ENCODE data around the gene LHFPL5. TPM values are rescaled to one million over a fixed set of nuclear protein-coding genes. Genes with fewer than 3 reads are reported as not detected.

The LHFPL5 gene
- total and polyA plus RNA-seq, 2 of the 8 experiments (the other 6 are each of a cell fraction or from before 2014, with no cell fraction given), result 0.03 TPM; not detected in 1

DNA sequence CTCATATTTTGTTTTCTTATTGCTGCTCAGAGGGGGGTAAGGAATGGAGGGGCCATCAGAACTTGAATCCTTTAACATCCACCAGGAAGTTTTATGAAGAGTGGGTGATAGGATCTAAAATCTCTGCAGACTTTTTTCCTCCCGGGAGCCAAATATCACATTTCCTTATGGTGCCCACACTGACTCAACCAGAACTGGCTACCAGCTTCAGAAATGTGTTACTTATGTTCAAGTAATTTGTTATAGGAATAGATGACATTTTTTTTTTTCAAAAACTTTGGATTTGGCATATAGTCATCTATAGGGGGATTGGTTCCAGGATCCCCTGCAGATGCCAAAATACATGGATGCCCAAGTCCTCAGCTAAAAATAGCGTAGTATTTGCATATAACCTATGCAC is 18.4 kb downstream of the LHFPL5 start:
- no peak overlapping the region for H4K5ac ChIP-seq (ENCODE audit: insufficient read length, low read depth, low read length)
- no peak overlapping the region for H3K56ac ChIP-seq (replicated peaks; ENCODE audit: insufficient read length, low read depth, low read length)
- no peaks in the 10 kb centered on the region for H3K79me2 ChIP-seq (ENCODE audit: control insufficient read depth in 1 of 2, insufficient read depth in 2 of 2, low read length in 2 of 2)
- no peak overlapping the region for H2BK5ac ChIP-seq (ENCODE audit: low read depth, low read length)
- ChIA-PET CTCF (ENCODE audit: partially characterized antibody) (interaction anchor here (0.6 kb wide), 1 partner anchor 463 kb away, joined by 3 read pairs; no protein-coding TSS in a partner anchor), POLR2A (ENCODE audit: partially characterized antibody) (interaction anchor here (1.0 to 1.2 kb wide), 2 partner anchors 24 to 60 kb away, joined by 3 read pairs; no protein-coding TSS in a partner anchor)
- no peak overlapping the region for H2BK15ac ChIP-seq (ENCODE audit: low read length)
- no peaks in the 10 kb centered on the region for H4K20me1 ChIP-seq (replicated peaks in 1 of 2; ENCODE audit: control insufficient read depth in 1 of 2, insufficient read depth in 2 of 2, low read length in 2 of 2)
- H3K79me1 ChIP-seq (ENCODE audit: low read depth, low read length), result no peaks in the 10 kb centered on the region
- 87% methylated on average over 2 of the region's 2 CpGs; no CpG with 5 or more reads in 1 of the 2 experiments for WGBS, 2 experiments (ENCODE audit: extremely low coverage in 1 of 2, insufficient coverage in 1 of 2, insufficient read length in 1 of 2, insufficient replicate concordance in 2 of 2, low coverage in 1 of 2, low lambda C conversion rate in 2 of 2, missing lambda C conversion rate in 1 of 2)
- no peak overlapping the region for H3K4me3 ChIP-seq (ENCODE audit: extremely low read depth in 1 of 4, insufficient read depth in 2 of 4, low read depth in 3 of 4, low read length in 4 of 4)
- H3K36me3 ChIP-seq (ENCODE audit: control insufficient read depth in 2 of 4, insufficient read depth in 4 of 4, low read length in 3 of 4), result no peaks in the 10 kb centered on the region
- H2BK20ac ChIP-seq (ENCODE audit: low read length), result no peak overlapping the region
- no peaks in the 10 kb centered on the region for H3K4me1 ChIP-seq (replicated peaks in 1 of 4; ENCODE audit: control insufficient read depth in 3 of 4, insufficient read depth in 4 of 4, low read length in 3 of 4)
- H3K4me2 ChIP-seq (ENCODE audit: insufficient read depth in 1 of 2, low read depth in 2 of 2, low read length in 2 of 2), result no peak overlapping the region
- no peak overlapping the region for H3K4ac ChIP-seq (replicated peaks; ENCODE audit: insufficient read length, low read depth, low read length)
- H3K18ac ChIP-seq (ENCODE audit: extremely low read depth, low read length), result no peak overlapping the region
- no peak overlapping the region for H4K8ac ChIP-seq (ENCODE audit: extremely low read depth, insufficient read depth, low read length)
- no peak overlapping the region for H3K27ac ChIP-seq (ENCODE audit: low read depth, low read length)
- H3K9me3 ChIP-seq (ENCODE audit: insufficient read depth in 2 of 2, low read depth in 1 of 2, low read length in 1 of 2), result no peaks in the 10 kb centered on the region
- H3K27me3 ChIP-seq (replicated peaks in 1 of 4; ENCODE audit: control insufficient read depth in 3 of 4, extremely low read depth in 1 of 4, insufficient read depth in 3 of 4, low read length in 3 of 4), result no peaks in the 10 kb centered on the region
- H3K23ac ChIP-seq (ENCODE audit: insufficient read length), result no peak overlapping the region
- H2AFZ ChIP-seq (ENCODE audit: low read length), result no peak overlapping the region
- no peak overlapping the region for H2AK5ac ChIP-seq (ENCODE audit: low read depth, low read length)
- H2BK12ac ChIP-seq (ENCODE audit: low read depth, low read length), result no peak overlapping the region
- FAIRE-seq (no peak), DNase-seq (ENCODE audit: low read depth in 1 of 2, low spot score in 2 of 2) (no peak)
- H3K14ac ChIP-seq (ENCODE audit: insufficient read length), result no peak overlapping the region
- no peaks in the 10 kb centered on the region for H3K23me2 ChIP-seq (ENCODE audit: low read depth, low read length)
- TF ChIP-seq CEBPB (IDR thresholded peaks at IDR 0.05; ENCODE audit: low read depth, low read length) (no peak), SP1 (IDR thresholded peaks at IDR 0.05; ENCODE audit: low read depth, low read length) (no peak)
- H4K91ac ChIP-seq (replicated peaks; ENCODE audit: insufficient read length, low read length), result no peak overlapping the region
- no peak overlapping the region for H3K9ac ChIP-seq (replicated peaks in 1 of 4; ENCODE audit: extremely low read depth in 1 of 4, low read depth in 3 of 4, low read length in 3 of 4)
- H2BK120ac ChIP-seq (replicated peaks; ENCODE audit: low read depth, low read length), result no peak overlapping the region

Measured in H1 (cell line).